HG02610 (cell line): ENCODE results near the gene IER5.
"Not testable (repeated sequence)": the region's sequence is repeated elsewhere in the genome, so short reads cannot be mapped to it uniquely, and the experiment has no call there.

Experiments used
- ATAC-seq: cut with Tn5 transposase; IDR thresholded peaks from one replicate; pipeline ENCODE4 v1.9.1; 2021; ENCODE audit warnings: mild to moderate bottlenecking, moderate library complexity; ENCODE audit not compliant: unreplicated experiment

Gene IER5

DNA sequence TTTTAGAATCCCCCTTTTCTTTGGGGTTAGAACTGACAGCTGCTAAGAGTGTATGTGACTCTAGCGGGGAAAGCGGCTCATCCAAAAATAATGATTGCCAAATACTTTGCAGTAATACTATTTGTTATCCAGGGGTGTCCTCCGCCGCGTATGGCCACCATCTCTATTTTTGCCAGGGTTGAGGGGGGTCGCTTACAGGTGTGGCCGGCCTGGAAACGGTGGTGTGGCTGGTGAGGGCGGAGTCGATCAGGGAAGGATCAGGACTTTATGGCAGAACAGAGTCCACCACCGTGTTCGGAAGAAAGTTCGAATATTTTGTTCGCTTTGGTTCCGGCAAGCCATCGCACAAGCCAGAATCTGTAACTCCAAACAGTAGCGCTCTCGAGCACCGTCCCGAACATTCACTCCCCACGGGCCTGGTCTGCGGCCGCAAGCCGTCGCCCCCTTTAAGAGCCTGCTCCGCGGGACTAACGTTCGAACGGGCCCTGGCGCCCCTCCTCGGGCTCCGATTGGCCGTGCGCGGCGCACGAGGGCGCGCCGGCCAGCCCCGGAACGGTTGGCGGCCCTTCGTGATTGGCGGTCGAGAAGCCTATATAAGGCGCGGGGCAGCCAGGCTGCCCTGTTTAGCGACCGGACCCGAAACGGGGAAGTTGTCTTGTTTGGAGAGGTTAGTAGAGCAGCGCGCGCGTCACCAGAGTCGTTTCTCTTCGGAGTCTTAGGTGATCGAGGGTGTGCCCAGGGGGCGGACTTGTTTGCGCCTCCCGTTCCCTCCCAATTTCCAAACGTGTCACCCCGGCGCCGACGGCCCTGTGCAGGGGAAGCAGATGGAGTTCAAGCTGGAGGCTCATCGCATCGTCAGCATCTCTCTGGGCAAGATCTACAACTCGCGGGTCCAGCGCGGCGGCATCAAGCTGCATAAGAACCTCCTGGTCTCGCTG is at the start of gene IER5:
TSS of gene IER5 (plus strand) at position 622 of the 938 bp plus-strand sequence. CDS start at position 825, 203 bp downstream.
- peak; percentile 62 for ATAC-seq

DNA sequence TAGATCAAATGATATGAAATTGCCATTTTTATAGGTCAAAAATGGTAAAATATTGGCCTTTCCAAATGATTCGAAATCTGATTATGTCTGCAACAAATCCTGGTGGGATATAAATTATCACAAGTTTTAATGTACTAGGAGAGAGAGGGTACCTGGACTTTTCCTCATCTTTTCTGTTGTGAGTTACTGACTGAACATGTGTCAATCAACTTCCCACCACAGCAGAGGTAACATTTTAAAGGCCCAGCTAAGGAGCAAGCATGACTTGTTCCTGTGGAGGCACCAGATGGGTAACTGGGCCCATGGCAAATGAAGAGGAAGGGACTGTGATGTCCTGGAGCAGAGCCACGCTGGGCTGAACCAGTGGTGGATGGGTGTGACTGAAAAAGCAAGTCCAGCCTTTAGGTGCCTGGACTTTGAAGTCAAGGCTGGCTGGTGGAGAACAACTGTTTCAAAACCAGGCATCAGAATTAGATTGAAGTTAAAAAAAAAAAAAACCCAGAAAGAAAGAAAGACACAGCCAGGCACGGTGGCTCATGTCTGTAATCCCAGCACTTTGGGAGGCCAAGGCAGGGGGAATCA is 48.1 kb upstream of the IER5 start:
- ATAC-seq, result no peak

DNA sequence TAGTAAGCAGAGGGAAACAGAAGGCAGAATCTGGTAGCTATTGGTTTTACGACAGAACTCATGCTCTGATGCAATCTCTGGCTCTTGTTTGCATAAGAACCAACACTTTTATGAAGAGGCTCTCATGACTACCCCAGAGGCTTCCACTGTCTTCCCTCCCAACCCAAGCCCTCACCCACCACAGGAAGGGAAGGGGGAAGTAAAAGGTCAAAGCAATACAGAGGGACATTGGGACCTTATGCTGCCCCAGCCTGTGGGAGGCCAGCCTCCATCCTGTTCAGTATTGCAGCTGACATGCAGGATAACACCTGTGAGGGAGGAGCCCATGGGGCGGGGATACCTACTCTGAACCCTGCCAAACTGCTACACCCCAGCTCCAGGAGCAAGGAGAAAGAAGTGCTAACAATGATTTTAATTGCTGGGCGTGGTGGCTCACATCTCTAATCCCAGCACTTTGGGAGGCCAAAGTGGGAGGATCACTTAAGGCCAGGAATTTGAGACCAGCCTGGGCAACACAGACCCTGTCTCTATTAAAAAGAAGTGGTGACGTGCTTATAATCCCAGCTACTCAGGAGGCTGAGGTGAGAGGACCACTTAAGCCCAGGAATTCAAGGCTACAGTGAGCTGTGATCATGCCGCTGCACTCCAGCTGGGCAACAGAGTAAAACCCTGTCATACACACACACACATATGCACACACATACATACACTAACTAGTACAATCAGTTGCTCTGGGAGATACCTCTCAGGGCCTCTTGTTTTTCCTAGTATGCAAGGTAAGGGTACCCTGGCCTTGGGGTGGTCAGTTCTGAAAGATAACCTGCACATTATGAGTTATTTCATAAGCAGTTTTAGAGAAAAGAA is 45.2 kb upstream of the IER5 start:
- no peak for ATAC-seq

DNA sequence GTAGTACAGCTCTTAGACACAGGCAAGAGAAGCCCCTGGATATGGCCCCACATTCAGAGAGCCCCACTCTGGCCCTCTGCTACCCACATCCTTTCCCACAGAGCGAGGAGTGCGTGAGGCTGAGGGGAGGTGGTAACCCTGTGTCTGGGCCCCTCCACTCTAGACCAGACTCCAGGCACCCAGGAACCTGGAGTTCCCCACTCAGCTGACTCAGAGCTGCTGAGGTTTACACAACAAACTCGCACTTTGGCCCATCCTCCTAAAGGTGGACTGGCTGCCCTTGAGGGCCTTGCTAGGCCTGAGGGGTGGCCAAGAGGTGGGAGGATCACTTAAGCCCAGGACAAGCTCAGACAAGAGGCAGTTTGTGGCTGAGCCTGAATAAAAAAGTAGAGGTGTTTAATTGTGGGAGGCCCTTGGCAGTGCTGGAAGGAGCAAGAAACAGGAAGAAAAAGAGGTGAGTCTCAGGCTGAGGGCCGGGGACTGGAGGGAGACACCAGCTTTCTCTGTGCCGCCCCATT is 44.0 kb upstream of the IER5 start:
- ATAC-seq, result peak; percentile 95

DNA sequence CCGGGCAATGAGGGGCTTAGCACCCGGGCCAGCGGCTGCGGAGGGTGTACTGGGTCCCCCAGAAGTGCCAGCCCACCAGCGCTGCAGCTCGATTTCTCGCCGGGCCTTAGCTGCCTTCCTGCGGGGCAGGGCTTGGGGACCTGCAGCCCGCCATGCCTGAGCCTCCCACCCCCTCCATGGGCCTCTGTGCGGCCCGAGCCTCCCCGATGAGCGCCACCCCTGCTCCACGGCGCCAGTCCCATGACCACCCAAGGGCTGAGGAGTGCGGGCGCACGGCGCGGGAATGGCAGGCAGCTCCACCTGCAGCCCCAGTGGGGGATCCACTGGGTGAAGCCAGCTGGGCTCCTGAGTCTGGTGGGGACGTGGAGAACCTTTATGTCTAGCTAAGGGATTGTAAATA is 42.6 kb upstream of the IER5 start:
- not testable (repeated sequence) for ATAC-seq

DNA sequence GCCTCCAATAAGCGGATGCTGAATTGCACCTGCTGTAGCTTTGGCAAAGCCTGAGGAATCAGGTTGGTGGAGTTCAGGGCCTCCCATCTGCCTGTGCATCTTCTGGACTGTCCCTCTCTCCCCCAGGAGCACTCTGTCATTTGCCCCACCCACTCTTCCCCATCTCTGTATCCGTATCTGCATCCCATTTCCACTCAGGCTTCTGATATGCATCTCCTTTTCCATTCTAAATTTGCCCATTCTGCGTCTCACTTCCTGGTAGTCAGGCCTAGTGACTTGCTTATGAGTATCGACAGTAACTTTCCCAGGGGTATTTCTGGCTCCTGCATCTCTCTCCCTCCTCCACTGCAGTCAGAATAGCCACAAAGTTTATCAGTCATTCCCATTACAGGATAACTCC is 39.1 kb upstream of the IER5 start:
- ATAC-seq, result no peak

DNA sequence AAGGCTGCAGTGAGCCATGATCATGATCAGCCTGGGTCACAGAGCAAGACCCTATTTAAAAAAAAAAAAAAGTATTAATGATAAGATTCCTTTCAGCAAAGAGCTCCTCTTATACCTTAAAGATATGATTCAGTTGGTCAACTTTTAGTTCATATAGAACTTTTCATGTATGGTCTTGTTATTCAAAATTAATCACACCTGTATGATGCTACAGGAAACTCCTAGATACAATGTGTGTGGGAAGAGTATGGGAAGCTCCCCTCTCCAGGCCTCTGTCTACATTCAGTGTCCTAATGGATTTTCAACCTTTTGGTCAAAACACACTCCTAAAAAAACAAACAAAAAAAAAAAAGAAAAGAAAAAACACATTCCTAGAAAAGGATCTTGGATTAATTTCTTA is 37.6 kb upstream of the IER5 start:
- no peak for ATAC-seq

DNA sequence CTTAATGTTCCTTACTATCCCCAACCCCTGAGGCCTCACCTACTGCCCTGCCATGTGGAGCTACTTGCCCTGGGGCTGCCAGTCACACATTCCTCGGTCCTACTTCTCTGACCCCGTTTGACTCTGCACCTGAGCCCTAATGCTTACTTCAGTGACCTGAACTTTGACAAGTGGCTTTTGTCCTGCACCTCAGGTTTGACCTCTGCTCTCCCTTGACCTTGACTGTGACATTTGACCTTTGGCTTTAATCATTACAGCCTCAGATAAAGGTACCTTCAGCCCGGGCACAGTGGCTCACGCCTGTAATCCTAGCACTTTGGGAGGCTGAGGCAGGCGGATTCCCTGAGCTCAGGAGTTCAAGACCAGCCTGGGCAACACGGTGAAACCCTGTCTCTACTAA is 31.9 kb upstream of the IER5 start:
- ATAC-seq, result no peak

DNA sequence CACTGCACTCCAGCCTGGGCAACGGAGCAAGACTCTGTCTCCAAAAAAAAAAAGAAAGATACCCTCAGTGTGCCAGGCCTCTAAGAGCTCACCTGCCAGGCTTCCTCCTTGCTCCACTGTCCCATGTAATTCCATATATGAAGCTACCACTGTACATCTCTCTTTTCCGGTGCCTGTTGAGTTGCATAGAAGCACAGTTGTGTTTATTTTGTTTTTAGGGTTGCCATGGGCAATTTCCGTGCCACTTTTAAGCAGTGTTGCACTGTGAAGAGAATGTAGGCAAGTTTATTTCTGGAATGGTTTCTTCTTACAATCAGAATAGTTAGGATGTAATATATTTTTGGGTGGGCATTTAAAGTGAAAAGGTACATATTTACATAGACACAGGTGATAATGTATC is 31.4 kb upstream of the IER5 start:
- ATAC-seq, result no peak

DNA sequence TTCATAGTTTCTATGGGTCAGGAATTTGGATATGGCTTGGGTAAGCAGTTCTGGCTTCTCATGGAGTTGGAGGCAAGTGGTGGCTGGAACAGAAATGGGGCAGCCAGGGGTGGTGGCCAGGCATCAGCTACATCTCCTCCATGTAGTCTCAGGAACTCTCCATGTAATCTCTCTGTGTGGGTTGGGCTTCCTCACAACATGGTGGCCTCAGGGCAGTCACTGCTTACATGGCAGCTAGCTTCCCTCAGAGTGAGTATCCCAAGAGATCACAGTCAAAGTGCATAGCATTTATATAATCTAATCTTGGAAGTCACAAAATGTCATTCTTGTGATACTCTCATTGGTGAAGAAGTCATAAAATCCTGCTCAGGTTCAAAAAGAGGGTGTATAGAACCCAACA is 29.1 kb upstream of the IER5 start:
- no peak for ATAC-seq

DNA sequence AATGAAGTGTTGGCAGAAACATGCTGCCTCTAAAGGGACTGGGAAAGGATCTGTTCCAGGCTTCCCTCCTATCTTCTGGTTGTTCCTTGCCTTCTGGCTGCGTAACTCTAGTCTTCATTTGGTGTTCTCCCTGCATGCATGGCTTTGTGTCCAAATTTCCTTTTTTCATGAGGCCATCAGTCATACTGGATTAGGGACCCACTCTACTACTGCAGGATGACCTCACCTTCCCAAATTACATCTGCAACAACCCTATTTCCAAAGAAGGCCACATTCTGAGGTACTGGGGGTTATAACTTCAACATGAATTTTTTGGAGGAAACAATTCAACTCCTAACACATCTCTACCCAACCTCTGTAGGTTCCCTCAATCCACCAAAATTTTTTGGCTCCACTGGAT is 28.4 kb upstream of the IER5 start:
- no peak for ATAC-seq

DNA sequence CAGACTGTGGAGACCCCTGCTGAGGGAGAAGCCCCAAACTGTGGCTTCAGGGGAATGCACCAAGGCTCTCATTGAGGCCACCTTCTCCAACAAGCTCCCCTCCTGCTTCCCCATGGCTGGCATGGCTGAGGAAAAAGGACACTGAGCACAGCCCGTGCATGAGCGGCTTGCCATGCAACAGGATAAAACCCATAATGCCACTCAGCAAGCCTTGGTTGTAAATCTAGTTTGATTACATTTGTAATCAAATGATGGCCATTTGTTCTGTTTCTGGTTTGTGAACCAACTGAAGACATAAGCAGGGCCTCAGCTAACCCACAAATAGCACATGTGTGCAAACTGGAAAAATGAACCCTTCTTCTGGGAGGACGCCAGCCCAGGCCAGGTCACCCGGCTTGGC is 27.6 kb upstream of the IER5 start:
- not testable (repeated sequence) for ATAC-seq

DNA sequence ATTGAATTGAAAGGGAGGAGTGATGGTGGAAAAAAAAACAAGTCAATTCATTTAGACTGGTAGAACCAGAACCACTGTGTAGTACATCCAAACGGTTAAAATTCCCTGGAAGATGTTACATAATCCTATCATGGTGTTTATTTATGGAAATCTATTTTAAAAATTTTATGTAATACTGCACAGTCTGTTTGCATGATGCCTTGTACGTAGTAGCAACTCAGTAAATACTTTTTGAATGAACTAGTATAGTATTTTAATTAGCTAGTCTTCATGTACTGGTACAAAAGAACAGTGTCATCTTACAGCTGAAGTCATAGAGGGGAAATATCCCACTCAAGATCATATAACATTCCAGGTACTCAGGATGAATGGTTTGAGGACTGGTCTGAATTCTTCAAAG is 27.0 kb upstream of the IER5 start:
- no peak for ATAC-seq

DNA sequence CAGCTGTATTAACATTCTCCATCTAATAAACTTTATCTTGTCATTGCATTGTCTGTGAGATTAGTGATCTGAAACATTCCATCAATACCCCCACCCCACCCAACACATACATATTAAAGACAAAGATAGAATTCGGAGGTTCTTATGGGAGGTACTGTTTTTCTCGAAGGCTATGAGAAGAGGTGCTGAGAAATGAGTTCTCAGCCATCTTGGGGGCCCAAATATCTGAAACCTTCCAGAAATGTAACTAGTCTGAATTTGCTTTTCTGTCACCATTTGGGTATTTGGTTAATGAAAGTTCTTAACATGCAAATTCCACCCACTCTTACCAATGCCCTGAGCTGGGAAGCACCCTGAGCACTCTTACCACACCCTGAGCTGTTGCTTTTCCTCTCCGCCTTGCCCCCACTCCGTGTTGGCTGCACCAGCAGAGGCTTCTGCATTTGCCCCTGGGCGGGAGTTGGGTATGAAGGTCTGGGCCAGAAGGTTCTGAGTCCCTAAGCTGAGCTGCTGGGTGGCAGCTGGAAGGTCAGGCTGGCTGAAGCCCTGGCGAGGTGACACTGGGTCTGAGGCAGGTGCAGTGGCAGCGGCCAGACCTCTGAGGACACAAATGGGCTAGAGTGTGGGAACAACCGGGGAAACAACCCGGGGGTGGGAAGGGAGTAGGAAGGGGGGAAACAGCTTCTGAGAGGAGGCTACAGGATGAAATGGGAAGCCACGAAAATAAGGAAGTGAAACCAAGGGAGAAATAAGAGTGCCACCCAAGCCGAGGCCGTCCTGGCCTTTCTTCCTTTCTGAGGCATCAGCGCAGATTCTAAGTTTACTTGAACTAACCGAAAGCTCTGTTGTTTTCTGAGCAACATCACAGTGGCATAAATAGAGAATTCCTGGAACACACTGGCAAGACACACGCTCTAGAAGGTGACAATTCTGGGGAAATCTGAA is 26.3 kb upstream of the IER5 start:
- peak; percentile 85 for ATAC-seq

DNA sequence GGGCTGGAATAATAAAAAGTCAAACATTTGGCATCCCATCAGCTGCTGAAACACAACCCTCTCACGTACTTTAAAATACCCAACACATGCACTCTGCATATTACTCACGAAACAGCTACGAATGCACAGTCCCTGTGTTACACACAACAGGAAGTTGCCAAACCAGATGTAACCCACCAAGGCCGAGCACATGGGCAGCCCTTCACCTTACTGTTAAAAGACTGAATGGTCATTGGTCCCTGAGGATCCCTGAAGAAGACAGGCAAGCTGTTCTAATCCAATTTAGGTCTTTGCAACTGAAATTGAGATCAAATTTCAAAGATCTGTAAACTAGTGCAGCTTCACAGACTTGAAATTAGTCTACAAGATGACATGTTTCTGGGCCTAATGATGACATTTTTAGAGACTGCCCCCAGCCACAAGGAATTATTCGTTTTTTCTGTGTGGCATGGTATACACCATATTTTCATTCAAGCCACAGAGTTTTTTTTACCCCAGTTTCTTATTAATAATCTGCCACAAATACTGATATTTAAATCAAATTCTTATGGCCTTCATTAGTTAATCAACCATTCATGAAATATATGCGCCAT is 25.6 kb upstream of the IER5 start:
- peak; percentile 82 for ATAC-seq

DNA sequence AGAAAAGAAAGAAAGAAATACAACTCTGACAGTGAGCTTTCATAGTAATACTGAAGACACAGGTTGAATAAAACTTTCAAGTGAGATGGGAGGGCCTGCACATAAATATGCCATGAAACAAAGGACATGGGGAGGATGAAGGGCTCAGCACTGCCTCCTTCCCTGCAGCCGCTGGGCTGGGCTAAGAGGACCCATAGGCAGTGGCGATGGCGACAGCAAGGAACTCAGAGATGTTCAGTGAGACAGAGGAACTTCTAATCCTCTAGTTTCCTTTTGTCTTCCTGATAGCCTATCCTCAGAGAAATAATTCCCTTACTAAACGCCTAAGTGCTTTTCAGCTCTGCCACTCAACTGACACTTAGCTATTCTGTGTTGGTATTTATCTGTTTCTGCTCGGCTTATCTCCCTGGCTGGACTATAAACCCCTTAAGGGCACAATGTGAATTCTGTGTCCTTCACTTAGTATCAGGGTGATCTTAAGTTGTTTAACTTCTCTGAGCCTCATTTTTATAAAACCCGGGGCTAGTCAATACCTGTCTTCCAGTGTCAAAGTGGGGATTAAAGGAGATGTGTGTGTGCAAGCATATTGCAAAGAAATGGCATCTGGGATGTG is 24.4 kb upstream of the IER5 start:
- ATAC-seq, result no peak

DNA sequence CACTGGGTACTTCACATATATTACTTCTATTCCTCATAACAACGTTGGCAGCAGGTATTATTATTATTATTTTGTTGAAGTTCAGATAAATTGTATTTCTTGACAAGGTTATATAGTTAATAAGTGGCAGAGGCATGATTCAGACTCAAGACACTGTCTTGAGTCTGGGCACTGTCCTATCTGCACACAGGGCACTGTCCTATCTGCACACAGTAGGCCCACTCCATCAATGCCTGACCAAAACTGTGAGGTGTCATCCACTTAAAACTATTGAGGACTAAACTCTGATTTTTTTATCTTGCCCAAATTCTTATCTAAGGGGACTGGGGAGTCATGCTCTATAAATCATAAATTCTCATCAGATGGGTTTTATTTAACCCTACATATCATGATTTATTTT is 23.8 kb upstream of the IER5 start:
- ATAC-seq, result no peak

DNA sequence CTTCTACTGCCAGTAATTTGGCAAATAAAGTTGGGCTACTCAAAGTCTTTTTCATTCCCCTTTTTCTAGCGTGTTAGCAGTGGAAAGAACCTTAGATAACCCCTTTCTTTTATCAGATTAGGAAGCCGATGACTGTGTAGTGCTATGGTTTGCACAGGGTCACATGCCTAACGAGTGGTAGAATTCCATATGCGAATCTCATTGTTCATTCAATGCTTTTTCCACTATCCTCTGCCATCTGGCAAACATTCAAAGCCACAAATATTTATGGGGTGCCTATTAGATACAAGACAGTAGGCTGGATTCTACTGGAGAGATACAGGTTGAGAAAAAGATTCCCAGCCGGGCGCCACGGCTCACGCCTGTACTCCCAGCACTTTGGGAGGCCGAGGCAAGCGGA is 14.9 kb upstream of the IER5 start:
- no peak for ATAC-seq

DNA sequence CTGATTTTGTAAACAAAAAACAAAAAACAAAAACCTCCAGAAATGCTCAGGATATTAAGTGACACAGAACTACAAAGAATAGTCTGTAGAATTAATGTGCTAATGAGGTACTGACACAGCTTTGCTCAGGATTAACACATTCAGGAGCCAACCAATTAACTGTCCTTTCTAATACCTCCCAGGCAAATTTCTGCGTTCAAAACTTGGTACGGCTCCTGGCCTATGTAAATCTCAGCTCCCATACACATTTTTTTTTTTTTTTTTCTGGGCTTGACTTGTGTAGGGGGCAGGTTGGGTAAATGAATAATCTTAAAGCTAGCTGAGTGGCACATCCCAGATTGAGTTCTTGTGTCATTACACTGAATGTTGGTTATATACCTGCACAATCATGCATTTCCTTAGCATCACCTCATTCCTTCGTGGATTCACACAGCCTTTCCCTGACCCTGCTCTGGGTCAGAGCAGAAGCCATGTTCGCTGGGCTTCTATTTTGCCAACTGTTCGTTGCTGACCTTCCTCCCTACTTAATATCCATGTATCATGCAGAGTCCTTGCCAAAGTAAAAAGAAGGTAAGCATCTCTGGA is 12.6 kb upstream of the IER5 start:
- no peak for ATAC-seq
